Central memory CD4-positive, alpha-beta T cell (primary cell): ENCODE data around the gene HCFC1R1.
"Not testable (repeated sequence)": the region's sequence is repeated elsewhere in the genome, so short reads cannot be mapped to it uniquely, and the experiment has no call there.

Experiments used
- DNase-seq: peaks from one replicate; pipeline ENCODE4 v3.0.0; 2022
- total RNA-seq, 3 experiments: gene quantifications; one replicate each; lab custom pipeline; 2026; lab: John Stamatoyannopoulos, UW

The HCFC1R1 gene
- 4.8 to 12.2 (median 11.0) reads per million in 3 experiments for total RNA-seq

DNA sequence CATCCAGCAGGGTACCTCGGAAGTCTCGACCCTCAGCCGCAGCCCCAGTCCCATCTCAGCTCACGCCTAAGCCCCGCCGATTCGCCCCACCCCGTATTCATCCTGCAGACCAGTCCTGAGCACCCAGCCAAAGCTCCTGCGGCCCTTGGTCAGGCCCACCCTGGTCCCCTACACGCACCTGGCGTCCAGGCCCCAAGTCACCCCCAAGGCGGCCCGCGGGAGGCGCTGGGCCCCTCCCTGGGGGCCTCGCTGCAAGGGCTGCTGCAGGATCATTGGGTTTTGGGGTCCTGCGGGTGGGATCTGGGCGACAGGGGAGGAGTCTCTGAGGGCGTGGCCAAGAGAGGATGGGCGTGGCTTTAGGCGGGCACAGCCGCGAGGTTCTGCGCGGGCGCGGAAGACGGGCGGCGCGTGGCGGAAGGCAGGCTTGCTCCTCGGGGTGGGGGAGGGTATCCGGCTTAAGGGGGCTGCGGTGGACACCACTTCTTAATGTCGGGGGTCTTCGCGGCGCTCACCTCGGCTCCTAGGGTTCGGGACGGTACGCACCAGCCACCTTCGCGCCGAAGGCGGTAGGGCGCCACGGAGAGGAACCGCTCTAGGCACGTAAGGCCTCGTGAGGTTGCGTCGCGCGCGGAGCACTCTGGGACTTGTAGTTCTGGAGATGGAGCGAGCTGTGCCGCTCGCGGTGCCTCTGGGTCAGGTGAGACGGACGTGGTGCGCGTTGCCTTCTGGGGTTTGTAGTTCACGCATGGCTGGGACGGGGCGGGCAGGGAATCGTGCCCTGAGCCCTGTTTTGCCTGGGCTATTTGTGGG, at the start of gene HCFC1R1, which contains the start of gene THOC6:
Gene HCFC1R1 (minus strand): TSS at position 274 of the 810 bp plus-strand sequence. CDS start 1 bp downstream, at position 273.
Gene THOC6 (plus strand): TSS at position 367 of the 810 bp plus-strand sequence. CDS start 292 bp downstream, at position 659.
- peak; percentile 93 for DNase-seq

DNA sequence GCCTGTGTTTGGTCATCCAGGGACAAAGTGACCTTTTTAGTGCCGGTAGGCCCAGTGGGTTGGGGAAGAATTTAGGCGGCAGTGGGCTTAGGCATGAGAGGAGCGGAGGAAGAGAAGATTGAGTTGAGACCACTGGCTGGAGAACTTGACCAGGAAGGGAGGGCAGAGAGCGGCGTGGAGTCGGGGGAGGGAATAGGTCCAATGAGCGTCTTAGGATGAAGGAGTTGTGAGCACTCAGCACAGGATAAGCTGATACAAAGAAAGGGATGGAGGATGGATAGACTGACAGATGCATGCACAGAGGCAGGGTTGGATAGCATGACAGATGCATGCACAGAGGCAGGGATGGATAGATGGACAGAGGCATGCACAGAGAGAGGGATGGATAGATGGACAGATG, 49.7 kb upstream of the HCFC1R1 start:
- no peak for DNase-seq

GRCh38 chr16:3072576-3073263, 49.0 kb upstream of the HCFC1R1 start:
- not testable (repeated sequence) for DNase-seq

- not testable (repeated sequence) for DNase-seq
Observed at GRCh38 chr16:3072148-3072547, 48.4 kb upstream of the HCFC1R1 start.

DNA sequence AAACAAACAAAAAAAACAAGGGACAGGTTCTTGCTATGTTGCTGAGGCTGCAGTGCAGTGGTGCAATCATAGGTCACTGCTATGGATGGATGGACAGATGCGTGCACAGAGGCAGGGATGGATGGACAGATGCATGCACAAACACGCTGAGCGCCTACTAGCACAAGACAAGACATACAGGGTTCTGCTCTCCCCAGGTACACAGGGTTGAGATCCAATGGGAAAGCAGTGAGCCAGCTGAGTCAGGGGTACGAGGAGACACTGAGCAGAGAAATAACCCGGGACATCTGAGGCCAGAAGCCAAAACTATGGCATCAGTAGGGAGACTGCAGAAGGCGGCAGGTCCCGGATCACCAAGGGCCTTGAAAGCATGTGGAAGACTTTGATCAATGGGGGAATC, 47.9 kb upstream of the HCFC1R1 start:
- DNase-seq: no peak

- DNase-seq: no peak
Observed at GRCh38 chr16:3070608-3071111, 46.9 kb upstream of the HCFC1R1 start.

DNA sequence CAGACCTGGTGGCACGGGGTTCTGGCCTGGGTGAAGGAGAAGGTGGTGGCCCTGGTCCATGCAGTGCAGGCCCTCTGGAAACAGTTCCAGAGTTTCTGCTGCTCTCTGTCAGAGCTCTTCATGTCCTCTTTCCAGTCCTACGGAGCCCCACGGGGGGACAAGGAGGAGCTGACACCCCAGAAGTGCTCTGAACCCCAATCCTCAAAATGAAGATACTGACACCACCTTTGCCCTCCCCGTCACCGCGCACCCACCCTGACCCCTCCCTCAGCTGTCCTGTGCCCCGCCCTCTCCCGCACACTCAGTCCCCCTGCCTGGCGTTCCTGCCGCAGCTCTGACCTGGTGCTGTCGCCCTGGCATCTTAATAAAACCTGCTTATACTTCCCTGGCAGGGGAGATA, 45.4 kb upstream of the HCFC1R1 start:
- not testable (repeated sequence) for DNase-seq

DNA sequence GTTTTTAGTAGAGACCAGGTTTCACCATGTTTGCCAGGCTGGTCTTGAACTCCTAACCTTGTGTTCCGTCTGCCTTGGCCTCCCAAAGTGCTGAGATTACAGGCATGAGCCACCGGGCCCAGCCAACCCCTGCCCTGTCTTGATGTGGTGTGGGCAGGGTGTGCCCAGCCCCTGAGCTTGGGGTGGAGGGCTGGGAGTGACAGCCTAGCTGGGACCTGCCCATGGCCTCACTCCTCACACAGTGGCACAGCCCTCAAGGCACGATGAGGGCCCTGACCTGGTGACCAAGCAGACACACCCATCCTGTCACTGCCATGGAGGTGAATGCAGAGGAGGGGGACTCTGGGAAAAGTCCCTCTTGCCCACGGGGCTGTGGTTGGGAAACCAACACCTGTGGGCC, 44.7 kb upstream of the HCFC1R1 start:
- DNase-seq: no peak

DNA sequence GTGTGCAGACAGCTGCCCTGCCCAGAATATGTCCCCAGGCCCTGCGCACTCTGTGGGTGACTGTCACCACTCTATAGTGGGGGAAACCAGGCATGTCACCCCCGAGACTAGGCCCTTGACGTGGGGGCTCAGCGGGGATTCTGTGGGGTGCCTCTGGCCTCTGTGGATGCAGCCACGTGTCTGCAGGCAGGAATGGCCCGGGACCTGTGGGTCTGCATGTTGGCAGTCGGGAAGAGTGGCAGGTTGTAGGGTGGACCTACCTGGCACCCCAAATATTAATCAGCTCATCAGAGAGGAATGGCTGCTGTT, 42.7 kb upstream of the HCFC1R1 start:
- DNase-seq: no peak

GRCh38 chr16:3065742-3066439, 42.1 kb upstream of the HCFC1R1 start:
- no peak for DNase-seq

DNA sequence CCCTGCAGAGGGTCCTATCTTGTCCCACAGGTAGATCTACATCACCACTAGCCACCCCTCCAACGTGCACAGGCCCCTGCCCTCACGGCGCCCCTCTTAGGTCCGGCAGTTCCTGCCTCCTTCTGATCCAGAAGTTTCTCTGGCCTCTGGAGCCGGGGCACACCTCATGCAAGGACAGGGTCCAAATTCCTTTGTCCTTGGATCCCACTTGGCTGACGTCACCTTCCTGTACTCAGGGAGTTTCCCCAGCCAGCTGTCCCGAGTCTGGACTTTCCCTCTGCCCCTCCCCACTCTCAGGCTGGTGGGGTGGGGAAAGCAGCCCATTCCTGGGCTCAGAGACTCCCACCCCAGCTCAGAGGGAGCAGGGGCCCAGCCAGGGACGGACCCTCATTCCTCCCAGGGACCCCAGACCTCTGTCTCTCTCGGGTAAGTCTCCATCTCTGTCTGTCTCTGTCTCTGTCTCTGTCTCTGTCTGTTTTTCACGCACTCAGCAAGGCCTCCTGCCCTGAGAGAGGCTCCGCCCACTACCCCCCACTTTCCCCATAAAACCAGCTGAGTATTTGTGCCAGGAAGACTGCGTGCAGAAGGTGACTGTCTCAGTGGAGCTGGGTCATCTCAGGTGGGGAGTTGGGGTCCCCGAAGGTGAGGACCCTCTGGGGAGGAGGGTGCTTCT, 41.5 kb upstream of the HCFC1R1 start, which contains the start of gene IL32:
Gene IL32 (plus strand): TSS at position 572 of the 673 bp plus-strand sequence. CDS start 172 bp downstream, outside the sequence.
- peak; percentile 60 for DNase-seq

DNA sequence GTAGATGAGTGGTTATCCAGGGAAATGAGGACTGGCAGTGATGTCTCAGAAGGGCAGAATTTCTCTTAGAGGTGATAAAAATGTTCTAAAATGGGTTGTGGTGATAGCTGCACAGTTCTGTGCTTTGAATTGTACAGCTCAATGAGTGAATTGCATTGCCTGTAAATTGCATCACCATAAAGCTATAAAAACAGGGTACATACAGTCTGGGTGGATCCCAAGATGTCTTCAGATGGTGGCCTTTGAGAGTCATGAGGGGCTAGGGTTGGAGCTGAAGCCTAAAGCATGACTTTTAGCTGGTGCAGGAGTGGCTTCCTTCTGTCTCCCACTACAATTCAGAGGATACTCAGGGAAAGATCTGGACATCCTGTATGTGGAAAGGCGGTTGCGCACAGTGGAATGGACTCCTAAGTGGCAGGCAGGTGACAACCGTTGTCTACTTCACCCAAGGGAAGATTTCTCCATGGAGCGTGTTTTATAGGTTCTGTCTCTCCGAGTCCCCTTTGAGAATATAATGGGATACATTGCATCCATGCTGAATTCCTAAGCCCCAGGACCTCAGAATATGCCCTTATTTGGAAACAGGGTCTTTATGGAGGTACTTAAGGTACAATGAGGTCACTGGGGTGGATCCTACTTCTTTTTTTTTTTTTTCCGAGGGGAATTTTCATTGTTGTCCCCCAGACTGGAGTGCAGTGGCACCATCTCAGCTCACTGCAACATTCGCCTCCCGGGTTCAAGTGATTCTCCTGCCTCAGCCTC, 40.1 kb upstream of the HCFC1R1 start:
- DNase-seq: no peak

- no peak for DNase-seq
Observed at GRCh38 chr16:3062553-3062952, 38.8 kb upstream of the HCFC1R1 start.

DNA sequence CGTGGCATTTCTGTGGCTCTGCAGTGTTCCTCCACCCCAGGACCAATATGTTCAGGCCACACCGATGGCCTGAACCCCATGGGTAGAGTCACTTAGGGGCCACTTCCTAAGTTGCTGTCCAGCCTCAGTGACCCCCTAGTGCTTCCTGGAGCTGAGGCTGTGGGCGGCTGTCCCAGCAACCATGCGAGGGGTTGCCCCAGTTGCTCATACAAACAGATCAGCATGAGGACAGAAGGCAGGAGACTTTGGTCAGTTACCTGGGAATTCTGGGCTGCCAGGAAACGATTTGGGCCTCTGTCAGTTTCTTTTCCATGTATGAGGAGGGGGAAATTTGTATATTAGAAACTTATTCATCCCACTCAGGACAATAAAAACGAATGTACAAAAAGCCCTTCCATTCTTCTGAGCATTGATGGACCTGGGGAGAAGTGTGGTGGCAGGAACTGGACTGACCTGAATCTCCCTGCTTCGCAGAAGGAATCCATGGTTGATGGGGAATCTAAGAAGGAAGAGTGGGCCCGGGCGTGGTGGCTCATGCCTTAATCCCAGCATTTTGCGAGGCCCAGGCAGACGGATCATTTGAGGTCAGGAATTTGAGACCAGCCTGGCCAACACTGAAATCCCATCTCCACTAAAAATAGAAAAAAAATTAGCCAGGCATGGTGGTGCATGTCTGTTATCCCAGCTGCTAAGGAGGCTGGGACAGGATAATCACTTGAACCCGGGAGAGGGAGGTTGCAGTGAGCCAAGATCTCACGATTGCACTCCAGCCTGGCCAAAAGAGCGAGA, 36.8 kb upstream of the HCFC1R1 start:
- DNase-seq: no peak

- no peak for DNase-seq
Observed at GRCh38 chr16:3059723-3060242, 36.0 kb upstream of the HCFC1R1 start.

DNA sequence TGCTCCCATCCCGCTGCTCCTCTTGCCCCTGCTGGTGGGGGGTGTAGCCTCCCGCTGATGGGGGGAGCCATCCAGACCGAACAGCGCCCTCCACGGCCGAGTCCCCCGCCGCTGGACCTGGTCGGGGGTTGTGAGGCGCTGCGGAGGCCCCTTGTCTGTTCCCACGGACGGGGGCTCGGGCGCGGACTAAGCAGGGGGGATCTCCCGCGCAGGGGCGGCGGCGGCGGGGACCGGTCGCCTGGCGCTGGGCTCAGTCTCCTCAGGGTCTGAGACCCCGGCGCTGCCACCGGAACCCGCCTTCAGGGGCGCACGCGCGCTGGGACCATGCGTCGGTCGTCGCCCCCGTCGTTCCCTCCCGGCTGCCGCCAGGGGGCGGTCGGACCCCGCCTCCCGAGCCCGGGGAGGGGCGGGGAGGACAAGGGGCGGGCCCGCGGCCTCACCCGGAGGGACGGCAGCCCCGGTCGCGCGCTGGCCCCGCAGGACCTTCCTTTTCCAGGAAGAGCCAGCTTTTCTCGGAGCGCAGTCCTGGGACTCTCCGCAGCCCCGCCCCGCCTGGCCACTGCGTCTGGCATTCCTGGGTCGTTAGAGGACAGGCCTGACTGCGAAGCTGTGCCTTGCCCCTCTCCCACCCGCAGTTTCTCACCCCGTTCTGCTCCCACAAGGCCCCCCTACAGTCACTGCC, 35.4 kb upstream of the HCFC1R1 start:
- DNase-seq: peak; percentile 85

DNA sequence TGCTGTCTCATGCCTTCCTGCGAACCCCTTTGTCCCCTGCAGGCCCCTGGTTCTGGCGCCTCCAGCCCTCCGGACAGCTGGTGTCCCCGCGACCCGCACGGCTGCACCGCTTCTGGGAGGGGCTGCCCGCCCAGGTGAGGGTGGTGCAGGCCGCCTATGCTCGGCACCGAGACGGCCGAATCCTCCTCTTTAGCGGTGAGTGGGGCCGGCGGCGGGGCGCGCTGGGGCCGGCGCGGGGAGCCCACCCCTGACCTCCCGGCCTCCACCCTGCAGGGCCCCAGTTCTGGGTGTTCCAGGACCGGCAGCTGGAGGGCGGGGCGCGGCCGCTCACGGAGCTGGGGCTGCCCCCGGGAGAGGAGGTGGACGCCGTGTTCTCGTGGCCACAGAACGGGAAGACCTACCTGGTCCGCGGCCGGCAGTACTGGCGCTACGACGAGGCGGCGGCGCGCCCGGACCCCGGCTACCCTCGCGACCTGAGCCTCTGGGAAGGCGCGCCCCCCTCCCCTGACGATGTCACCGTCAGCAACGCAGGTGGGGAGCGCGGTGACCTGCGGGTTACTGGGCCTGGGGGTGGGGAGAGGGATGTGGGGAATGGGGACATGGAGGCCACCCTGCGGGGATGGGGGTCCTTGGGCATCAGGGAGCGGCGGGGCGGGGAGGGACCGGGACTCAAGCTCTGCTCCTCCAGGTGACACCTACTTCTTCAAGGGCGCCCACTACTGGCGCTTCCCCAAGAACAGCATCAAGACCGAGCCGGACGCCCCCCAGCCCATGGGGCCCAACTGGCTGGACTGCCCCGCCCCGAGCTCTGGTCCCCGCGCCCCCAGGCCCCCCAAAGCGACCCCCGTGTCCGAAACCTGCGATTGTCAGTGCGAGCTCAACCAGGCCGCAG, 34.6 kb upstream of the HCFC1R1 start:
- peak; percentile 45 for DNase-seq

DNA sequence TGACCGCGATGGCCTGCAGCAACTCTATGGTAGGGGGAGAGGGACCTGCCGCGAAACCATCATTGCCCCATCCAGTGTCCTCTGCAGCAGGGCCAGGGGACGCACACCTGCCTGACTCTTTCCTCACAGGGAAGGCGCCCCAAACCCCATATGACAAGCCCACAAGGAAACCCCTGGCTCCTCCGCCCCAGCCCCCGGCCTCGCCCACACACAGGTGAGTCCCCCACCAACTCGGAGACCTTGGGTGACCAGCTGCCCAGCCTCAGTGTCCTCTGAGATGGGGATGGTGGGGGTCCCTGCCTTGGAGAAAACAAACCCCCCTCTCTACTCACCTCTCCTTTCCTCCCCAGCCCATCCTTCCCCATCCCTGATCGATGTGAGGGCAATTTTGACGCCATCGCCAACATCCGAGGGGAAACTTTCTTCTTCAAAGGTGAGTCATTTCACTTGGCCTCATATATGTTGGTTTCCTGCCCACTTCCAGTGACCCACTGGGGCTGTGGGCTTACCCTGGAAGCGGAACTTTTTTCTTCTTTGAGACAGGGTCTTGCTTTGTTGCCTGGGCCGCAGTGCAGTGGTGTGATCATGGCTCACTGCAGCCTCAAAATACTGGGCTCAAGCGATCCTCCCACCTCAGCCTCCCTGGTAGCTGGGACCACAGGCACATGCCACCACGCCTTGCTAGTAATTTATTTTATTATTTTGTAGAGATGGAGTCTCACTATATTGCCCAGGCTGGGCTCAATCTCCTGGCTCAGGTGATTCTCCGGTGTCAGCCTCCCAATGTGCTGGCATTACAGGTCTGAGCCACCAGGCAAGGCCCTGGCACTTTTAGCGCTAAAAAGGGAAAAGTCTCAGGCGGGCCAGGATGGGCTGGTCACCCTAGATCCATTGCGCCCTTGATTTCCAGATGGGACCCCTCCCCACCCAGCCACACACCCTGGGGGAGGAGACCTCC, 33.7 kb upstream of the HCFC1R1 start:
- DNase-seq: no peak
